Measurements from ENCODE around the gene USP5. TPM values are rescaled to one million over a fixed set of nuclear protein-coding genes. Genes with fewer than 3 reads are reported as not detected.

The USP5 gene
- total RNA-seq, 1 experiment from 2014 or later, result 107 TPM

GRCh38 chr12:6899837-6900519 is 48.0 kb downstream of the USP5 start:
- H3K36me3 ChIP-seq (ENCODE audit: low read depth, low read length), result no peaks in the 10 kb centered on the region
- intact Hi-C loops (cut with micrococcal nuclease), result no loop called here
- no peaks in the 10 kb centered on the region for H3K9me2 ChIP-seq (replicated peaks; ENCODE audit: low read length)
- H4K20me1 ChIP-seq (ENCODE audit: low read length), result no peaks in the 10 kb centered on the region
- no peak for DNase-seq
- H3K9ac ChIP-seq (ENCODE audit: low read length), result no peak overlapping the region
- no peaks in the 10 kb centered on the region for H3K27me3 ChIP-seq (ENCODE audit: low read length)
- ChIA-PET POLR2A (ENCODE audit: unreplicated experiment) (no interaction called here), CTCF (no interaction called here)
- H3K4me1 ChIP-seq (ENCODE audit: insufficient read depth, low read length), result peaks cover 16% of the 10 kb centered on the region
- no peak overlapping the region for H3K4me2 ChIP-seq (ENCODE audit: low read length)
- BruUV-seq (replicated peaks), result no TSS peak
- ATAC-seq, result no peak
- no peak overlapping the region for H3K27ac ChIP-seq (ENCODE audit: low read length)
- no peak for TF ChIP-seq EZH2 (IDR thresholded peaks at IDR 0.05; ENCODE audit: low read length, unreplicated experiment)
- TF ChIP-seq EZH2phosphoT487 (IDR thresholded peaks at IDR 0.05; ENCODE audit: borderline replicate concordance, low read length), result no peak
- no peak for TF ChIP-seq CTCF (conservative IDR thresholded peaks at IDR 0.05; ENCODE audit: low read depth, low read length)
- no peaks in the 10 kb centered on the region for H3K9me3 ChIP-seq (ENCODE audit: low read length)
- no peaks in the 10 kb centered on the region for H3F3A ChIP-seq (ENCODE audit: low read length, unreplicated experiment)
- H2AFZ ChIP-seq (ENCODE audit: low read length), result no peak overlapping the region
- no peak overlapping the region for H3K4me3 ChIP-seq (ENCODE audit: low read length)
- no peaks in the 10 kb centered on the region for H3K79me2 ChIP-seq (ENCODE audit: low read length)

GRCh38 chr12:6902448-6902847 is 50.5 kb downstream of the USP5 start:
- no peaks in the 10 kb centered on the region for H3K9me3 ChIP-seq (ENCODE audit: low read length)

More at GRCh38 chr12:6902448-6902847, 50.5 kb downstream of the USP5 start:
- no TSS peak for BruUV-seq (replicated peaks)
- H3K27ac ChIP-seq (ENCODE audit: low read length), result no peak overlapping the region
- DNase-seq (no peak), ATAC-seq (no peak)
- no peaks in the 10 kb centered on the region for H3F3A ChIP-seq (ENCODE audit: low read length, unreplicated experiment)
- no peaks in the 10 kb centered on the region for H3K27me3 ChIP-seq (ENCODE audit: low read length)
- H3K4me2 ChIP-seq (ENCODE audit: low read length), result no peak overlapping the region
- H3K36me3 ChIP-seq (ENCODE audit: low read depth, low read length), result no peaks in the 10 kb centered on the region
- no peaks in the 10 kb centered on the region for H3K9me2 ChIP-seq (replicated peaks; ENCODE audit: low read length)
- intact Hi-C loops (cut with micrococcal nuclease), result no loop called here
- no peak overlapping the region for H3K9ac ChIP-seq (ENCODE audit: low read length)
- ChIA-PET CTCF (no interaction called here), POLR2A (ENCODE audit: unreplicated experiment) (no interaction called here)
- no peak overlapping the region for H2AFZ ChIP-seq (ENCODE audit: low read length)
- no peaks in the 10 kb centered on the region for H4K20me1 ChIP-seq (ENCODE audit: low read length)
- H3K4me3 ChIP-seq (ENCODE audit: low read length), result no peak overlapping the region
- no peaks in the 10 kb centered on the region for H3K79me2 ChIP-seq (ENCODE audit: low read length)
- no peak for TF ChIP-seq CTCF (conservative IDR thresholded peaks at IDR 0.05; ENCODE audit: low read depth, low read length)
- TF ChIP-seq EZH2 (IDR thresholded peaks at IDR 0.05; ENCODE audit: low read length, unreplicated experiment), result no peak
- no peak for TF ChIP-seq EZH2phosphoT487 (IDR thresholded peaks at IDR 0.05; ENCODE audit: borderline replicate concordance, low read length)
- peaks cover 16% of the 10 kb centered on the region for H3K4me1 ChIP-seq (ENCODE audit: insufficient read depth, low read length)

Data from PC-3 (cell line).